GM19452 (cell line): ENCODE data around the gene TMEM132D.

Source experiments
- ATAC-seq: cut with Tn5 transposase; IDR thresholded peaks from one replicate; pipeline ENCODE4 v1.9.1; 2021; ENCODE audit not compliant: unreplicated experiment

TMEM132D gene

DNA sequence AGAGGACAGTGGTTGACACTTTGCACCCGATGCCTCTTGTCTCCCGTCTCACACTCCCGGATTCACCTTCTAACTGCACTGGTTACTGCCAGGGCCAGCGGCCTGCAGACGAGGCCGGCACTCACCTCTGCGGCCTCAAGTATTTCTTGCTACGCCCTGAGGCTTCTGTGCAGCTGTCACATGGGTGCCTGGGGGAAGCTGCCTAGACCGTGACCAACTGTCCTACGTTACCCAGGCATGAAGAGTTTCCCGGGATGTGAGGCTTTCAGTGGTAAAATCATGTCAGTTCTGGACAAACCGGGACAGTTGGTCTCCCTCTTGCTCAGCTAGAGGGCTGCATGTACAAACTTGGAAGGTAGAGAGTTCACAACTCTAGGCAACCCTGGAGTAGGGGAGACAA lies 776.1 kb downstream of the TMEM132D start:
- no peak for ATAC-seq

- ATAC-seq: no peak
Observed at GRCh38 chr12:129127211-129127610, 776.6 kb downstream of the TMEM132D start.

DNA sequence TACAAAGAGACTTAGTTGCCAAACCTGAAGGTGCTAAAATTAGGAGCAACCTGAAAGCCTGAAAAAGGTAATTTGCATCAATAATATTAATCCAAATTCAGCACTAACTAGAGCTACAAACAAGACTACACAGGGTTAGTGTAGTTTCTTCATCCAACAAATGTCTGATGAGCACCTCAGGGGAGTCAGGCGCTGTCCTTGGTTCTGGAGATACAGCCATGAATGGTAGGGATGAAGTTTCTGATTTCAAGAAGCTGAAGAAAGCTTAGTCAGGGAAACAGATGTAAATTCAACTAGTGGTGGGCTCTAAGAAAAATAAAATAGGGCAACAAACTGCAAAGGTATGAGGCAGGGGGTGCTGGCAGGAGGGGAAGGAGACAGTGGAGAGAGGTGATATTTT lies 784.3 kb downstream of the TMEM132D start:
- no peak for ATAC-seq

DNA sequence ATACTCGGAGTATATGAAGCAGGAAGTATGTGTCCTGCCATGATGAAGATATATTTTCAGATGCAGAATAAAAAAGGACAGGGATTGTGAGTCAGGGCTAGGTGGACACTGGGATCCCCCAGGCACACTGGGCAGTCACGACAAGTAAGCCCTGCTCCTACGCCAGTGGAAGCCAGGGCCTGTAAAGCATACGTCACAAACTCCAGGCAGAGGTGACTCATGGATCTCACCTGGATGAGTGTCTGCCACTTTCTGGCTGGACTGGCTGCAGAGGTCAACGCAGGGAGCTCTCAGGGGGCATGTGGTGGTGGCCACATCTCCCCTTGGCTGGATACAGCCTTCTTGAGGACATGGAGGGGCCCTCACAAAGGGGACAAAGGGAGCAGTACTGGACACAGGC lies 788.3 kb downstream of the TMEM132D start:
- no peak for ATAC-seq

DNA sequence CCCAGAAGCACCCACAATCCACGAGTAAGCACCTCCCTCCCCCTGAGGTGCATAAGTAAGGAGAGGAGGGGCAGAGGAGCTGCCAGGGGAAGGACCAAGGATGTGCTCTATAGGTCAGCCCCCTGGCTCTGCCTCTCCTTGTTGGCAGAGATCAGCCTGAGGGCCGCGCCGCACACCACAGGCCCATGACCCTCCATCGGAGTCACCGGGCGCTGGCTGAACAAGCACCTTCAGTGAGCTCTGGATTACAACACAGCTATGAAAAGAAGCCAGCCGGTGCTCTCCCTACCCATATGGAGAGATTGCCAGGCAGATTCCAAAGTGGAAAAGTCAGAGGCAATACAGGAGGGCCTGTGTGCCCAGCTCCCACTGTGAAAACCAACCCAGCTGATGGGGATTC lies 793.2 kb downstream of the TMEM132D start:
- ATAC-seq: no peak

- ATAC-seq: no peak
Observed at GRCh38 chr12:129109174-129110001, 794.4 kb downstream of the TMEM132D start.

GRCh38 chr12:129106772-129107171 lies 797.1 kb downstream of the TMEM132D start:
- no peak for ATAC-seq

GRCh38 chr12:129103231-129103630 lies 800.6 kb downstream of the TMEM132D start:
- no peak for ATAC-seq

DNA sequence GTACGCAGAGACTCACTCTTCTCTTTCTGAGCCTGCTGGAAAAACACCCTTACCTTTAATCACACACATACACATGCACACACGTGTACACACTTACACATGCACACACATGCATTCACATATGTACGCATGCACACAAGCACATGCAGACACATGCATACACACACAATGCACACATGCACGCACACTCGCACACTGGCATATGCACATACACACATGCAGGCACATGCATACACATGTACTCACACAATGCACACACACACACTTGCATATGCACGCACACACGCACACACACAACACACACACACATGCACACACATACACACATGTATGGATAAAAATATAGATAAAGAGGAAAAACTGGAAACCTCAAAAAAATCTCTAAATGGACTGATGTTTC lies 801.6 kb downstream of the TMEM132D start:
- no peak for ATAC-seq

GRCh38 chr12:129101816-129102215 lies 802.0 kb downstream of the TMEM132D start:
- ATAC-seq: no peak

GRCh38 chr12:129101404-129101803 lies 802.4 kb downstream of the TMEM132D start:
- ATAC-seq: no peak

- no peak for ATAC-seq
Observed at GRCh38 chr12:129097451-129097850, 806.4 kb downstream of the TMEM132D start.

- no peak for ATAC-seq
Observed at GRCh38 chr12:129096968-129097367, 806.9 kb downstream of the TMEM132D start.

- ATAC-seq: no peak
Observed at GRCh38 chr12:129096184-129096583, 807.6 kb downstream of the TMEM132D start.

GRCh38 chr12:129089576-129089975 lies 814.2 kb downstream of the TMEM132D start:
- no peak for ATAC-seq

- ATAC-seq: no peak
Observed at GRCh38 chr12:129084875-129085826, 818.7 kb downstream of the TMEM132D start.

DNA sequence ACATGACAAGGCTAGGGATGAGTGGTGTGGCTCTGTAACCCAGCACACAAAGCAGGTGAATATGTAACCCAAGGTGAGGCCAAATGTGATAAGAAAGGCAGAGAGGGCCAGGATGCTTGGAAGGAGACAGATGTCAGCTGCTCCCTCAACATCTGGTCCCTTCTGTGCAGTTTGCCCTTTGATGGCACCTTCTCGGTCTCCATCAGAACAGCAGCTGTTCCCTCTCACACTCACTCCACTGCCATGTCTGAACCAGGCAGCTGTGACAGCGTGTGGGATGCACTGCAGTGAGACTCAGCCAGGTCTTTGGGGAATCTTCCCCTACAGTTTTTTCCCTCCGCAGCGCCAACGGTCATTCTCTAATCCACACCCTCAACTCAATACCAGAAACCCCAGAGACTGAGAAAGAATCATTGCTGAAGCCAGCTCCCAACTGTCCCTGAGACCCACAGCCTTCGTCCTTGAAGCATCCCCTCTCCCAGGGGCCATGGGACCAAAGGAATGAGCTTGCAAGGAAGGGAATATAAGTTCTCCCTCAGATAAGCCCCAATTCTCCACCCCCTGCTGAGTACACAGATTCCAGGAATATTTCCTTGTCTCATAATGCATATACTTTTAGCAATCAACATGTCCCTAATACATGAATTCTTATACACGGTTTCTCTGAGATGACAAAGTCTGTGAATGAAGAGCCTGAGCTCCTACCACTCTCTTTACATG lies 820.5 kb downstream of the TMEM132D start:
- no peak for ATAC-seq

- no peak for ATAC-seq
Observed at GRCh38 chr12:129082441-129082840, 821.4 kb downstream of the TMEM132D start.

DNA sequence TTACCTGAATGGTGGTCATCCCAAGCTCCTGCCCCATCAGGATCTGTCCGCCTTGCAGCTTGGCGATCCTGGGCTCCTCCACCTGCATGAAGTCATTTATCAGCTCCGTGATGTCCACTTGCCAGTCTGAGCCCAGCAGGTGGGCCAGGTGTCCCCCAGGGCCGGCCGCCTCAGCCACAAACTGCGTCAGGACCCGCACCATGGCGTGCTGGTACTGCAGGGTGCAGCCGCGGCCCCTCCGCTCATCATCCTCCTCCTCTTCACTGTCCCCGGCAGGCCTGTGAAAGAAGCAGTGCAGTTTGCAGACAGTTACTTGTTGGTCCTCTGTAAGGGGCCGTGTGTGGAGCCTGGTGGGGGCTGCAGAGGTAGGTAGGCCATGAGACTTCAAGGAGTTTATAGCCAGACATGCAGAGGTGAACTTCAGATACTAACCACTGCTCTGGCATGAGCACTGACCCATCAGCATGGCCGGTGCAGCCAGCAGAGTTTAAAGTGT lies 822.0 kb downstream of the TMEM132D start:
- ATAC-seq: no peak

DNA sequence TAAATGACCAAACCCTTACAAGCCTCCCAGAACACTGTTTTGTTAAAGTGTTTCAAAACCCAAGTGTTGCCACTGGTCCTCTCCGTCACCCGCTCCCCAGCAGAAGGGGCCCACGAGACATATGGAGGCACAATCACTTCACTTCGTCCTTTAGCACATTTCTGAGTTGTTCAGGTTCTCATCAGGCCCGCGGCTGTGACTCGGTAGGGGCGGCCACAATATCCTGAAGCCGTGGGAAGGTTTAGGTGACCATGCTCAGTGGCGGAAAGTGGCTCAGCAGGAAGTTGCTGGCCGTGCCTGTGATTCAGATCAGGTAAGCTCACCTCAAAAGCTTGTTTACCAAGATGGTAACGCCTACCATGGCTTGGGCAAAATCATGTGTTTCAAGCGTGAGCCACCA lies 823.0 kb downstream of the TMEM132D start:
- no peak for ATAC-seq

DNA sequence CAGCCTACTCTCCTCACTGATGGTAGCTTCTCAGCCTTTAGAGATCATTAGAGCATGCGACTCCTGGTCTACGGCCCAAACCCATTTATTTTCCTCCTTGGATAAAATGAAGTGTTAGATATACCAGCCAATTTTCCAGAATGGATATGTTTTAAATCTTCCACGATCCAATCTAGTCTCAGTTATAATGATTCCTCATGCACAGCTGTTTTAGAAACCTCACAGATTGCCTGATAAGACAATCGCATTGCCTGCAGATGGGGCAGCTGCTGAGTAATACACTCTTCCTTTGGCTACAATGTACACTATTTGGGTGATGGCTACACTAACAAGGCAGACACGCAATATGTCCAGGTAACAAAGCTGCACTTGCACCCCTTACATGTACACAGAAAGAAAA lies 823.4 kb downstream of the TMEM132D start:
- ATAC-seq: no peak
